CD4-positive, alpha-beta T cell treated with Interleukin-2 at 100 ng/mL for 4 hours (primary cell): ENCODE measurements around the gene ATXN10.
"Not testable (repeated sequence)": the region's sequence is repeated elsewhere in the genome, so short reads cannot be mapped to it uniquely, and the experiment has no call there.

Source experiments
- DNase-seq: peaks from one replicate; pipeline ENCODE4 v3.0.0-alpha.2; 2020; ENCODE audit warnings: low spot score

ATXN10 gene

GRCh38 chr22:45678961-45679912 is 7.6 kb downstream of the ATXN10 start:
- no peak for DNase-seq

GRCh38 chr22:45680932-45681700 is 9.5 kb downstream of the ATXN10 start:
- no peak for DNase-seq

- DNase-seq: no peak
These were observed 10.4 kb downstream of the ATXN10 start for GRCh38 chr22:45682064-45682463.

GRCh38 chr22:45682773-45683172 is 11.1 kb downstream of the ATXN10 start:
- not testable (repeated sequence) for DNase-seq

GRCh38 chr22:45683248-45683647 is 11.6 kb downstream of the ATXN10 start:
- no peak for DNase-seq

- no peak for DNase-seq
These were observed 12.0 kb downstream of the ATXN10 start for GRCh38 chr22:45683680-45684079.

- DNase-seq: no peak
These were observed 12.5 kb downstream of the ATXN10 start for GRCh38 chr22:45684169-45684568.

- no peak for DNase-seq
These were observed 13.3 kb downstream of the ATXN10 start for GRCh38 chr22:45684752-45685574.

- DNase-seq: no peak
These were observed 14.4 kb downstream of the ATXN10 start for GRCh38 chr22:45686004-45686403.

- DNase-seq: no peak
These were observed 15.2 kb downstream of the ATXN10 start for GRCh38 chr22:45686836-45687235.

- no peak for DNase-seq
These were observed 17.0 kb downstream of the ATXN10 start for GRCh38 chr22:45688600-45689080.

GRCh38 chr22:45689211-45689610 is 17.6 kb downstream of the ATXN10 start:
- no peak for DNase-seq

GRCh38 chr22:45690008-45690407 is 18.4 kb downstream of the ATXN10 start:
- DNase-seq: no peak

GRCh38 chr22:45692549-45692948 is 20.9 kb downstream of the ATXN10 start:
- no peak for DNase-seq

GRCh38 chr22:45693835-45694234 is 22.2 kb downstream of the ATXN10 start:
- no peak for DNase-seq

- DNase-seq: no peak
These were observed 24.6 kb downstream of the ATXN10 start for GRCh38 chr22:45696227-45696626.

GRCh38 chr22:45698094-45698493 is 26.5 kb downstream of the ATXN10 start:
- DNase-seq: no peak

- no peak for DNase-seq
These were observed 31.3 kb downstream of the ATXN10 start for GRCh38 chr22:45702981-45703380.

- no peak for DNase-seq
These were observed 32.1 kb downstream of the ATXN10 start for GRCh38 chr22:45703758-45704157.

- DNase-seq: no peak
These were observed 33.0 kb downstream of the ATXN10 start for GRCh38 chr22:45704648-45705047.

GRCh38 chr22:45707605-45708004 is 36.0 kb downstream of the ATXN10 start:
- no peak for DNase-seq

- no peak for DNase-seq
These were observed 36.5 kb downstream of the ATXN10 start for GRCh38 chr22:45708145-45708544.
